ENCODE results near the gene KDM4C. TPM values are rescaled to one million over a fixed set of nuclear protein-coding genes. Genes with fewer than 3 reads are reported as not detected.

The KDM4C gene
- total RNA-seq, 1 donor from 2014 or later, result 63.5 TPM

DNA sequence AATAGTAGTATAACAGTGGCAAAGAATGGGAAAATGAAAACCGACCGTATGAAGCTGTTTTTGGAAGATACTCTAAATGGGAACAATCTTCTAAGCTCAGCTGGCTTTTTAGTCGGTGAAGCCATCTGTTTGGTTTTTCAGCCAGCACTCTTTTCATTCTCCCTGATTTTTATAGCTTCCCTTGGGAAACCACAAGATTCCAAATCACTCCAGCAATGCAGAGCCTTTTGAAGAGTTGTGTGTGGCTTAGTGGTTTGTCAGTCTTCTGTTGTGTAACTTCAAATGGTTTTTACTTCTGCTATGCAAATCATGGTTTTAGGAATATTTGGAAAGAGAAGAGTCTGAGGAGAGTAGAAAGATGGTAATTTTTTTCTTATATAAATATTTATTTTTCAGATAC is 180.7 kb downstream of the KDM4C start:
- DNase-seq, result no peak
- H3K9me3 Mint-ChIP-seq (ENCODE audit: unreplicated experiment), result peaks cover 2% of the 10 kb centered on the region
- no peak overlapping the region for H3K4me3 Mint-ChIP-seq (ENCODE audit: unreplicated experiment)
- H3K36me3 Mint-ChIP-seq (ENCODE audit: unreplicated experiment), result no peaks in the 10 kb centered on the region
- TF ChIP-seq, protein P1, sequence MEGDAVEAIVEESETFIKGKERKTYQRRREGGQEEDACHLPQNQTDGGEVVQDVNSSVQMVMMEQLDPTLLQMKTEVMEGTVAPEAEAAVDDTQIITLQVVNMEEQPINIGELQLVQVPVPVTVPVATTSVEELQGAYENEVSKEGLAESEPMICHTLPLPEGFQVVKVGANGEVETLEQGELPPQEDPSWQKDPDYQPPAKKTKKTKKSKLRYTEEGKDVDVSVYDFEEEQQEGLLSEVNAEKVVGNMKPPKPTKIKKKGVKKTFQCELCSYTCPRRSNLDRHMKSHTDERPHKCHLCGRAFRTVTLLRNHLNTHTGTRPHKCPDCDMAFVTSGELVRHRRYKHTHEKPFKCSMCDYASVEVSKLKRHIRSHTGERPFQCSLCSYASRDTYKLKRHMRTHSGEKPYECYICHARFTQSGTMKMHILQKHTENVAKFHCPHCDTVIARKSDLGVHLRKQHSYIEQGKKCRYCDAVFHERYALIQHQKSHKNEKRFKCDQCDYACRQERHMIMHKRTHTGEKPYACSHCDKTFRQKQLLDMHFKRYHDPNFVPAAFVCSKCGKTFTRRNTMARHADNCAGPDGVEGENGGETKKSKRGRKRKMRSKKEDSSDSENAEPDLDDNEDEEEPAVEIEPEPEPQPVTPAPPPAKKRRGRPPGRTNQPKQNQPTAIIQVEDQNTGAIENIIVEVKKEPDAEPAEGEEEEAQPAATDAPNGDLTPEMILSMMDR (IDR thresholded peaks at IDR 0.05; ENCODE audit: partially characterized antibody, unreplicated experiment), result no peak
- H3K27me3 Mint-ChIP-seq (ENCODE audit: unreplicated experiment), result peaks cover 1% of the 10 kb centered on the region
- peaks cover 6% of the 10 kb centered on the region for H3K4me1 Mint-ChIP-seq (ENCODE audit: low read depth, unreplicated experiment)
- peak overlapping the region; percentile 76 for H3K27ac Mint-ChIP-seq (ENCODE audit: unreplicated experiment)

DNA sequence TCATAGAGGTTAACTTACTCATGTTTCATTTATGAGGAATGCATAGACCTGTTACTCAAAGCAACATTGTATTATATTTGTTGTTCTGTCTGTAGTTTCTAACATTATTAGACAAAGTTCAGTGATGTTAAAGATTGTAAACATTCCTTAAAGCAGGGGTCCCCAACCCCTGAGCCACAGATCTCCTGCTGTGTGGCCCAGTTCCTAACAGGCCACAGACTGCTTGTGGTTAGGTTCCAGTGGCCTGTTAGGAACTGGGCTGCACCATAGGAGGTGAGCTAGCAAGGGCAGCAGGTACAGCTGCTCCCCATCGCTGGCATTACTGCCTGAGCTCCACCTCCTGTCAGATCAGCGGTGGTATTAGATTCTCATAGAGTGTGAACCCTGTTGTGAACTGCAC is 181.1 kb downstream of the KDM4C start:
- peaks cover 1% of the 10 kb centered on the region for H3K27me3 Mint-ChIP-seq (ENCODE audit: unreplicated experiment)
- peaks cover 2% of the 10 kb centered on the region for H3K9me3 Mint-ChIP-seq (ENCODE audit: unreplicated experiment)
- H3K36me3 Mint-ChIP-seq (ENCODE audit: unreplicated experiment), result no peaks in the 10 kb centered on the region
- DNase-seq, result no peak
- H3K27ac Mint-ChIP-seq (ENCODE audit: unreplicated experiment), result no peak overlapping the region
- TF ChIP-seq, protein P1 (IDR thresholded peaks at IDR 0.05; ENCODE audit: partially characterized antibody, unreplicated experiment), result no peak
- H3K4me3 Mint-ChIP-seq (ENCODE audit: unreplicated experiment), result no peak overlapping the region
- peaks cover 10% of the 10 kb centered on the region for H3K4me1 Mint-ChIP-seq (ENCODE audit: low read depth, unreplicated experiment)

DNA sequence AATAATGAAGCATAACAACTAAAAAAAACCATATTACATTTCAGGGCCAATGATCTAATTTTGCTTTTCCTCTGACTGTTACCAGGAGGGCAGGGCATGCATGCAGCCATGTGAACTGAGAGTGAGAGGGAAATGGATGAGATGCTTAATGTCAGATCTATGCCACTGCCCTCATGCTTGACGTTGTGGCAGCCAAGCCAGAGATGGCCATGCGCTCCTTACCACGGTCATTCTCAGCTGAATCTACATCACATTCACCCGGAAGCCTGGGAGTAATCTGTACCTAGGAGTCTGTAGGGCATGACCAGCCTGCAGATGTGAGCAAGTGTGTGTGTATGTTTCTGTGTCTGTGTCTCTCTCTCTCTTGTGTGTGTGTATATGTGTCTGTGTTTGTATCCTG is 183.7 kb downstream of the KDM4C start:
- no peak overlapping the region for H3K4me3 Mint-ChIP-seq (ENCODE audit: unreplicated experiment)
- H3K27me3 Mint-ChIP-seq (ENCODE audit: unreplicated experiment), result peaks cover 1% of the 10 kb centered on the region
- H3K36me3 Mint-ChIP-seq (ENCODE audit: unreplicated experiment), result no peaks in the 10 kb centered on the region
- H3K9me3 Mint-ChIP-seq (ENCODE audit: unreplicated experiment), result peaks cover 2% of the 10 kb centered on the region
- no peak for DNase-seq
- no peak overlapping the region for H3K27ac Mint-ChIP-seq (ENCODE audit: unreplicated experiment)
- TF ChIP-seq, protein P1 (IDR thresholded peaks at IDR 0.05; ENCODE audit: partially characterized antibody, unreplicated experiment), result no peak
- peaks cover 14% of the 10 kb centered on the region for H3K4me1 Mint-ChIP-seq (ENCODE audit: low read depth, unreplicated experiment)

DNA sequence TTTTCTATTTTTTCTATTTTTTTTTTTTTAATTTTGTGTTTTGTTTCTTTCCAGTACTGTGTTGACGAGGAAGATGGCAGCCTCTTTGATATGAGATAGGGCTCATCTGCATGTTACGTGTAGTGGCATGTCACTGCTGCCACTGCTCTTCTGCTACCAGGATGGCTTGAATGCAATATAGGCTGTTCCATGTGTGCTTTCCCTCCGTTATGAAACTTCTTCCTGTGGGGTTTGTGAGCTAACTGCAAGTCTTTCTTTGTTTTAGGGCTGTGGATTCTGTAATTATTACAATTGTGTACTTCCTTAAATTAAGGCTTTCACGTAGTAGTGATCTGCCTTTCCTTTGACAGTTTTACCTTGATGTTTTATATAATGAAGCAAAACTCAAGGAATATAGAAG is 184.6 kb downstream of the KDM4C start:
- Mint-ChIP-seq H3K4me3 (ENCODE audit: unreplicated experiment) (no peak overlapping the region), H3K27ac (ENCODE audit: unreplicated experiment) (no peak overlapping the region), H3K27me3 (ENCODE audit: unreplicated experiment) (peaks cover 1% of the 10 kb centered on the region), H3K9me3 (ENCODE audit: unreplicated experiment) (peaks cover 2% of the 10 kb centered on the region), H3K4me1 (ENCODE audit: low read depth, unreplicated experiment) (peaks cover 14% of the 10 kb centered on the region), H3K36me3 (ENCODE audit: unreplicated experiment) (no peaks in the 10 kb centered on the region)
- no peak for DNase-seq
- TF ChIP-seq, protein P1 (IDR thresholded peaks at IDR 0.05; ENCODE audit: partially characterized antibody, unreplicated experiment), result no peak

DNA sequence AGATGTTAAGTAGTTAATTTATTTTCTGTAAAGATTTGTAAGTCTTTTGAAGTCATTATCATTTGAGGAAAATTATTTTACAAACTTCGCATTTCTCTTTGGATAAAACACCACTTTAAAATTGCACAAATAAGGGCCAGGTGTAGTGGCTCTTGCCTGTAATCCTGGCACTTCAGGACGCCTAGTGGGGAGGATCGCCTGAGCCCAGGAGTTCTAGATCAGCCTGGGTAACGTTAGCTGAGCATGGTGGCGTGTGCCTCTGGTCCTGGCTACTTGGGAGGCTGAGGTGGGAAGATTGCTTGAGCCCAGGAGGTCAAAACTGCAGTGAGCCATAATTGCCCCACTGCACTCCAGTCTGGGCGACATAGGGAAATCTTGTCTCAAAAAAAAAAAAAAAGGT is 185.5 kb downstream of the KDM4C start:
- peaks cover 1% of the 10 kb centered on the region for H3K27me3 Mint-ChIP-seq (ENCODE audit: unreplicated experiment)
- no peaks in the 10 kb centered on the region for H3K36me3 Mint-ChIP-seq (ENCODE audit: unreplicated experiment)
- no peak overlapping the region for H3K4me3 Mint-ChIP-seq (ENCODE audit: unreplicated experiment)
- peaks cover 11% of the 10 kb centered on the region for H3K4me1 Mint-ChIP-seq (ENCODE audit: low read depth, unreplicated experiment)
- no peak overlapping the region for H3K27ac Mint-ChIP-seq (ENCODE audit: unreplicated experiment)
- no peak for DNase-seq
- TF ChIP-seq, protein P1 (IDR thresholded peaks at IDR 0.05; ENCODE audit: partially characterized antibody, unreplicated experiment), result no peak
- H3K9me3 Mint-ChIP-seq (ENCODE audit: unreplicated experiment), result peaks cover 3% of the 10 kb centered on the region
